GM18870 (cell line): Measurements from ENCODE around the gene OR11A1.
"Not testable (repeated sequence)": the region's sequence is repeated elsewhere in the genome, so short reads cannot be mapped to it uniquely, and the experiment has no call there.

Source experiments
- ATAC-seq: cut with Tn5 transposase; IDR thresholded peaks from one replicate; pipeline ENCODE4 v1.9.1; 2021; ENCODE audit warnings: moderate library complexity; ENCODE audit not compliant: unreplicated experiment

The OR11A1 gene

DNA sequence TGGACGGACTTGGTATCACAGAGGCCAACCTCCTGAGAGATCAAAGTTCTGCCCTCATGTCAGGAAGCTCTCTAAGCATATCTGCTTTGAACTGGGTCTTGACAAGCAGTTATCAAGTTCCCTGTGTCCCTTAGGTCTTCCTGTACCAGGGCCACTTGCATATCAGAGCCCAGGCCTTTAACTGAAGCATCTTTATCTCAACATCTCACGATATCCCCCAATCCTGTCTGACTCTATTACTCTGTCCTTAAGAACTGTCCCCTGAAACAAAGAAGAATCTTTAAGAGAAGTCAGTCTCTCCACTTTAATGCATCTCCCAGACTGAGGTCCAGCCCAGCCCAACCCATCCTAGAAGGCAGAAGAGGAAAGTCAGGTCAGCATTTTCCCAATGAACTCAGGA is 22.7 kb upstream of the OR11A1 start:
- ATAC-seq, result no peak

DNA sequence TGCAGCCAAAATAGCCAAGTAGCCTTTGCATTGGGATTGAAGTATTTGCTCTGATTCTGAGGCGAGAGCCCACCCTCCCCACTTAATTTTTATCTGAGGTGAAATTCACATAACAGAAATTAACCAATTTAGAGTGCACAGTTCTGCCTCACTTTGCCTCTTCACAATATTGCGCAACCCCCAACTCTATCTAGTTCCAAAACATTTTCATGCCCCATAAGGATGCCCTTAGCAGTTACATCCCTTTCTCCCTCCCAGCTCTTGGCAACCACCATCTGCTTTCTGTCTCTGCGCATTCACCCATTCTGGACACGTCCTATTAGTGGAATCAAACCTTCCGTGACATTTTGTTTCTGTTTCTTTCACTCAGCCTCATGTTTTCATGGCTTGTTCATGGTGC is 21.9 kb upstream of the OR11A1 start:
- ATAC-seq, result no peak

DNA sequence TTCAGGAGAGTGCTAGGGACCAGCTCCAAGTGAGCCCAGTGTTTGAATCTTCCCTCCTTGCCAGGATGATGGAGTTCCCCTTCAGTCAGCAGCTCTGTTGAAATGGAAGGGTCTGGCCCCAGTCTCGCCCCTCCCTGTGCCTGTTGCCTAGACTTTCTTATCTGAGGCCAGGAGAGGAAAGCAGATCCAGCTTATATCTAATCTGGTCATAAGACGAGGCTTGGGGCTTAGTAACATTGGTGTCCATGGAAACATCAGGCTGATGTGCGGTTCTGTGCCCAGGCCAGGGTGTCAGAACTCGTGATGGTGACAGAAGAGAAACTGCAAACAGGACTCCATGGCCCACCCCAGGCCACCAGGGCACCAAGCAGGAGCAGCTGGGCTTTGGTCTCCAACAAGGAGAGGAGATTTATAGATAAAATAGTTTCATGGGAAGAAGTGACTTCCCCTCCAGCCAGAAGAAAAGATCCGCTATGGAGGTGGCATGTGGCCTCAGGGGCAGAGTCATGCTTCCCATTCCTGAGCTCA is 21.1 kb upstream of the OR11A1 start:
- no peak for ATAC-seq

DNA sequence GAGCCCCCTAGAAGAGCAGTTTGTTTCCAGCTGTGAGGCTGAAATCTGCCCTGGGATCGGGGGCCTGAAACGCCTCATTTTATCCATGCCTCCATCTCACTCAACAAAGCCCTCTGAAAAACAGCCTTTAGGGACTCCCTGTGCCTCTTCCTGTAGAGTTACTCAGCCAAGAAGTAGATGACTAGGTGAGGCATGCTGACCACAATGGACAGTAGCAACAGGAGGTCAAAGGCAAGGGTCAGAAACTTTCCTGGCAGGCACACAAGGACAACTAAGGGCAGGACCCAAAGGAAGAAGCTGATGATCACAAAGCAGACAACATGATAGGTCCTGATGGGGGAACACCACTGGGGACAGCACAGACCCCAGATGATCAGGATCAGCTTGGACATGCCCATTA is 18.1 kb upstream of the OR11A1 start:
- ATAC-seq, result no peak

DNA sequence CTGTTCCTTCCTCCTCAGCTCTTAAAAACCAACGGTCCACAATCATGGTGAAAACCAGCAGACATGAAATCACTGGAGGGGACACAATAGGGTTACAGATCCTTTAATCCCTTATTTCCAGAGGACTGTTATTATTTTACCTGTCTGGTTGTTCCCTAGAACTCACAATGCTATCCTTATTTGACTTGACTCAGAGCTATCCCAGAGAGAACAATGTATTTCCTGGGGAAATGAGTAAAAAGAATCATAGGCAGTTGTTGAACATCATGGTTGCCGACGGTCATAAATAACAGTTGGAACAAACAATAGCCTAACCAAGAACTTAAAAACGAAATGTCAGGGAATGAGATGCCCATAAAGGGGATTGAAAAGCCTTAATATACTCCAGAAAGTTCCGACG is 9.4 kb upstream of the OR11A1 start:
- ATAC-seq, result no peak

DNA sequence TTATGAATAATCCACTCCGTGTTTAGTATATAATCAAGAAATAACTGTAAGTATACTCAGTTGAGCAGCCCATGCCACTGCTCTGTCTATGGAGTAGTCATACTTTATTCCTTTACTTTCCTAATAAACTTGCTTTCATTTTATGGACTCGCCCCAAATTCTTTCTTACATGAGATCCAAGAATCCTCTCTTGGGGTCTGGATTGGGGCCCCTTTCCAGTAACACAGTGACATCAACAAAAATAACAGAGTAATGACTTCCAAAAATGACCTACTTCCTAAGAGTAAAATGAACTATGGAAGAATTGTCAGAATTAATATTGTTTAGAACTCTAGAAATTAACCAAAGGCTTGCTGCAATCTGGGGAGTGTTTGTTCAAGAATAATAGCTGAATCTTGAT is 8.9 kb upstream of the OR11A1 start:
- ATAC-seq, result no peak

DNA sequence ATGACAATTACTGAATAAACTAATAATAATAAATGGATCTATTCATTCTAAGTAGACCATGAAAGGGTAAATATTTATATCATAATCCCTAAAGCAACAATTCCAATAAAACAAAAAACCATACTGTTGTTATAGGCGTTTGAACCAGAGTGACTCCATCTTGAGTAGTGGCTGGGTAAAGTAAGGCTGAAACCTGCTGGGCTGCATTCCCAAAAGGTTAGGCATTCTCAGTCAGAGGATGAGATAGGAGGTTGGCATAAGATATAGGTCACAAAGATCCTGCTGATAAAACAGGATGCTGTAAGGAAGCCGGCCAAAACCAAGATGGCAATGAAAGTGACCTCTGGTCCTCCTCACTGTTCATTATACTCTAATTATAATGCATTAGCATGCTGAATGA is 8.4 kb upstream of the OR11A1 start:
- no peak for ATAC-seq

DNA sequence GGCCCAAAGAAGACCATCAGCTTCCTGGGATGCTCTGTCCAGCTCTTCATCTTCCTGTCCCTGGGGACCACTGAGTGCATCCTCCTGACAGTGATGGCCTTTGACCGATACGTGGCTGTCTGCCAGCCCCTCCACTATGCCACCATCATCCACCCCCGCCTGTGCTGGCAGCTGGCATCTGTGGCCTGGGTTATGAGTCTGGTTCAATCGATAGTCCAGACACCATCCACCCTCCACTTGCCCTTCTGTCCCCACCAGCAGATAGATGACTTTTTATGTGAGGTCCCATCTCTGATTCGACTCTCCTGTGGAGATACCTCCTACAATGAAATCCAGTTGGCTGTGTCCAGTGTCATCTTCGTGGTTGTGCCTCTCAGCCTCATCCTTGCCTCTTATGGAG is 5.2 kb upstream of the OR11A1 start:
- ATAC-seq, result no peak

DNA sequence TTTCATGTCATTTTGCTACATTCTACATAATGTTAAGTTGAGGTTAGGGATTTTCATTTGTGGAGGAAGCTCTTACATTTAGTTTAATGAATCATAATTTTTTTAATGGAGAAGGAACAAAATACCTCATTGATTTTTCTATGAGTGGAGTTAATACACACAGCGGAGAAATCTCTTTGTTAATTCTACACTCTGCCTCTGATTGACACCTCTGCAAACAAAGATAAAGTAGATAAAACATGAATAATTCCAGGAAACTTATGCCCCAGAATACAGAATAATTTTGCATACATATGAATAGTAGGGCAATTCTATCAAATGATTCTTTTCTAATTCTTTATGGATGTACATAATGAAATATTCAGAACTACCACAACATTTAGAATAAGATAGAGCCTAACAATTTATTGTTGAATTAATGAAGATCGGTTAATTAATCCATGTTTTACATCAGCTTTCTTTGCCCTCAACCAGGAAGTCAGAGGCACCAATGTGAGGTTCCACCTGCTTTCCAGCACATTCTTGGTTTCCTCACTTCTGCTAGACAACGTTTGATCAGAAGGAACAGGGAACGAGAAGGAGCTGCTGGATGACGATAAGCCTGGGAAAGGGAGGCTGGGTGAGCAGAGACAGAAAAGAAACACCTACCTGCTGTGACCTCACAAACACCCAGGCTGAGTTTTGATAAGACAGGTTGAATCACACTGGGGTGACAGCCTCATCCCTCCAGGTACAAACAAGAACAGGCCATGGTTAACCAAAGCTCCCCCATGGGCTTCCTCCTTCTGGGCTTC is 4.3 kb upstream of the OR11A1 start:
- ATAC-seq, result no peak

DNA sequence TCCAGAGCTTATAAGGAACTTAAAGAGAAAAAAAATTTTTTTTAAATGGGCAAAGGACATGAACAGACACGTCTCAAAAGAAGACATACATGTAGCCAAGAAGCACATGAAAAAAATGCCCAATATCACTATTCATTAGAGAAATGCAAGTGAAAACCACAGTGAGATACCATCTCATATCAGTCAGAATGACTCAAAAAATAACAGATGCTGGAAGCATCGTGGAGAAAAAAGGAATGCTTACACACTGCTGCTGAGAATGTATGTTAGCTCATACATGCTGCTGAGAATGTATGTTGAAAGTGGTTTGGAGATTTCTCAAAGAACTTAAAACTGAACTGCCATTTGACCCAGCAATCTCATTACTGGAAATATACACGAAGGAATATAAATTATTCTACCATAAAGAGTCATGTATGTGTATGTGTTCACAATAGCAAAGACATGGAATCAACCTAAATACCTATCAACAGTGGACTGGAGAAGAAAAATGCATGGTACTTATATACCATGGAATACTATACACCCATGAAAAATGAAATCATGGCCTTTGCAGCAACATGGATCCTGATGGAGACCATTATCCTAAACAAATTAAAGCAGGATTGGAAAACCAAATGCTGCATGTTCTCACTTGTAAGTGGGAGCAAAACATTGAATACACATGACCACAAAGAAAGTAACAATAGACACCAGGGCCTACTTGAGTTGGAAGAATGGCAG is 5.2 kb downstream of the OR11A1 start:
- ATAC-seq, result no peak

DNA sequence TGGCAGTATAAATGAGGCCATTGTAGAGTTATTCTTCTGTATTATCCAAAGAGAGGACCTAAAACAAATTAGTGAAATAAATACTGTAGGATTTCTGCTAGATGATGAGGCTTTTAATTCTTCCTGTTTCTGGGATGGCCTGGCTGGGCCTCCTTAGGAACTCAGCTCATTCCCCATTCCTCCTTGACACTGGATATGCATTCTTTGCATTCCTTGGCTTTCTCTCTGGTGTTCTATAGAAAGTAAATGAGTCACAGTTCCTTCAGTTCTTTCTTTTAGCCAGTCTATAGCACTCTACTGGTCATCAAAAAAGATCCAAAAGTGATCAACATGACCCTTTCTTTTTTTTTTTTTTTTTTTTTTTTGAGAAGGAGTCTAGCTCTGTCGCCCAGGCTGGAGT is 9.2 kb downstream of the OR11A1 start:
- ATAC-seq, result no peak

DNA sequence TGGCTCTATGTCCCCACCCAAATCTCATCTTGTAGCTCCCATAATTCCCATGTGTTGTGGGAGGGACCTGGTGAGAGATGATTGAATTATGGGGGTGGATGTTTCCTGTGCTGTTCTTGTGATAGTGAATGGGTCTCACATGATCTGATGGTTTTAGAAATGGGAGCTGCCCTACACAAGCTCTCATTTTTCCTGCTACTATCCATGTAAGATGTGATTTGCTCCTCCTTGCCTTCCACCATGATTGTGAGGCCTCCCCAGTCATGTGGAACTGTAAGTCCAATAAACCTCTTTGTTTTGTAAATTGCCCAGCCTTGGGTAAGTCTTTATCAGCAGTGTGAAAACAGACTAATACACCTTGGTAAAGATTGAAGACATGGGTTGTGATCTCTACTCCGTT is 12.8 kb downstream of the OR11A1 start:
- ATAC-seq, result not testable (repeated sequence)

DNA sequence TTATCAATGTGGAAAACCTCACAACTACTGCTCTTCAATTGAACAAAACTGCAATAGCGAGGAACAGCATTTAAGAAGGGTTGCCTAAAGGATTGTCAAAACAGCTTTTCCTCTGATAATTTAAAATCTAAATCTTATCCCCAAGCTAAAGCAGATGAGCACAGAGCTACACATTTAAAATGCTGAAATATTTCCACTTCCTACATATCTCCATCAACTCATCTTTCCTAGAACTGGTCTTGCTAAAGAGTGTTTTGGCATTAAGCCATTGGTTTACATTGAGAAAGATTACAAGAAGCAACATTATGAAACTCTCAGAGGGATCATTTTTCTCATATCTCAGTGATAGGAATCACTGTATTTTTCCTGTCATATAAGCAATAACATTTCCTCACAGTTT is 14.2 kb downstream of the OR11A1 start:
- no peak for ATAC-seq

DNA sequence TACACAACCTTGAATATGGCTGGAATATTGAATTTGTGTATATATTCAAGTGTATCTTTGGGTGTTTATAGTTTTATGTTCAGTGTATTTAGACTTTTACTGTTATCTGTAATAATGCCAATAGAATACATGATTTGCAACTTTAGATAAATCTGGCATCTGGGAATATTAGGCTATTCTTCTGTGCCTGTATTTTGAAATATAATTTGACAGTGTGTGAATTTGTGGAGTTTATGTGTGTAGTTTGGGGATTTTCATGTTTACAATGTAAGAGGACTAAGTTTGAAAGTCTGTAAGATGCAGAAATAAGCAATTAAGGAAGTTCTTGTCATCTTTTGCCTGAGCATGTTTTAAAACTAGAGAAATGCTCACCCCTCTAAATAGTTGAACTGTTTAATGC is 17.9 kb downstream of the OR11A1 start, which contains the start of gene OR10C1:
OR10C1 (plus strand) TSS at position 301 of the 400 bp plus-strand sequence. CDS start 710 bp downstream, outside the sequence.
- ATAC-seq, result no peak

DNA sequence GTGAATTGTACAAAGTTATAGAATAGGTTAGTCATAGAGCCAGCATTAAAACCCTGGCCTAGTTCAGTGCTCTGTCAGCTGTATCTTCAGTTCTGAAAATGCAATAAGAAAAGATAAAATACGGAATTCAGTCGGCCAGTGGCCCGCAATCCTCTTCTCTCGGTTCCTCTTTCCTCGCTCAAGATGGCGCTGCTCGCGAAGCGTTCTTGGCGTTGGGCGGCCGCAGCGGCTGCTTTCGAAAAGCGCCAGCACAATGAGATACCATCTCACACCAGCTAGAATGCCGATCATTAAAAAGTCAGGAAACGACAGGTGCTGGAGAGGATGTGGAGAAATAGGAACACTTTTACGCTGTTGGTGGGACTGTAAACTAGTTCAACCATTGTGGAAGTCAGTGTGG is 20.1 kb downstream of the OR11A1 start:
- ATAC-seq, result not testable (repeated sequence)

DNA sequence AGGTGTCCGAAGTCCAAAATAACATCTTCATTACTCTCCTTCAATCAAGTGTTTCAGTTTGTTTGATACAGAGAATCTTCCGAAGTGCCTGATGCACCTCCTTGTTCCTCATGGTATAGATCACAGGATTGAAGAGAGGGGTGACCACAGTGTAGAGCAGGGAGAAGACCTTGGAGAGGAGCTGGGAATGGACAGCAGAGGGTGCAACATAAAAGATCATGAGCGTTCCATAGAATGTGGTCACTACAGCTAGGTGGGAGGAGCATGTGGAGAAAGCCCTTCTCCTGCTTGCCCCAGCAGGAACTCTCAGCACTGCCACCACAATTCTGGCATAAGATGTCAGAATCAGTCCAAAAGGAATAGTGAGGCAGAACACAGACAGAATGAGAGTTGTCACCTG is 30.2 kb downstream of the OR11A1 start:
- no peak for ATAC-seq

DNA sequence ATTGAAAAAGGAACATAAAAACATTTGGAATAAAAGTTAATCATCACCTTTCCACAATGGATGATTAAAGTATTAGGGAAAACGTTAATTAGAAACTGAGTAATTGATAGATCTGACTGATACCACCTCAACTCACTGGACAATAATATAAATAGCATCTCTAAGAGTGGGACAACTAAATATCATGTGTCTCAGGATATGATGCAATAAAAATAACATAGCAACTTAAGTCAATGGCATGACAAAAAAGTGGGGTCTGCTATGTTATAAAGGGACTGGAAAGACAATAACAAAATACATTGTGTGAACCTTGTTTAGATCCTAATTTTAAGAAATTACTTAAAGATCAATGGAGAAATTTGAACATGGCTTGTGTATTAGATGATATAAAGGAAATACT is 31.8 kb downstream of the OR11A1 start:
- ATAC-seq, result no peak

DNA sequence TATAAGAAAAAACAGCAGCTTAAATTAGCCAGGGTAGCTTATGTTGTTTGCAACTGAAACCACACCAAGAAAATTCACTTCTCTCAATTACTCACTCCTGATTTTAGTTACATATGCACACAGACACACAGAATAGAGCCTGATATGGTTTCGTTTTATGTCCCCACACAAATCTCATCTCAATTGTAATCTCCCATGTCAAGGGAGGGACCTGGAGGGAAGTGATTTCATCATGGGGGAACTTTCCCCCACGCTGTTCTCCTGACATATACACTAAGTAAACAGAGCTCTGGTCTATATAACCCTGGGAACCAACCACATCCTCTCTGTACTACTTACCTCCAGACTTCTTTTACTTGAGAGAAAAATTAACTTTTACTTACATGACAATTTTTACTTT is 32.3 kb downstream of the OR11A1 start:
- ATAC-seq, result no peak

DNA sequence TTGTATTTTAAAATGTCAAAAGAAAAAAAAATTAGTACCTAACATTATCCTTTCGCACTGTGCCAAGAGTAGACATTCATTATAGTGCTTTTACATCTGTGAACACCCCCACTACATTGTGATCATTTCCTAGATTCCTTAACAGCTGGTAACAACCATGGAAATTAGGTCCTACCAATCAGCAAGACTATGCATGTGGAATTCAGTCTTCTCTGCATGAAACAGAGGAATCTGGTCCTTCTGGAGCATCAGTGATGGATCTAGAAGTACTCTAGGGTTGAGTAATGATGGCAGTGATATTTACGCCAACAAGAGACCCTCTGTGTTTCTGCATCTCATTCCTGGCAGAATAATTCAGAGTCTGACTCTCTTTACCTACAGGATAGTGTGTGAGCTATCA is 32.7 kb downstream of the OR11A1 start:
- no peak for ATAC-seq

DNA sequence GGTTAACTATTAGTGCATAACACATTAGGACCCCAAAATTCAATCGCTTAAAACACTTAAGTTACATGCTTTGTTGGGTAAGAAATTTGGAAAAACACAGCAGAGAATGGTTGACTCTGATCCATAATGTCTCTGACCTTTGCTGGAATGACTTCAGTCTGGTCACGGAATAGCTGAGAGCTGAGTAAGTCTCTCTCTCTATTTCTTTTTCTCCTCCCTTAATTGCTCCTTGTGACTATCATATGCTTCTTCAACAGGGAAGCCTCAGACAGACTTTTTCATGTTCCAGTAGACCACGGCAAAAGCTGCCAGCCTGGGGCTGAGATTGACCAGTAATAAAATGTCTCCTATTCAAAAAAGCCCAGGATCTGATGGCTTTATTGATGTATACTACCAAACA is 37.4 kb downstream of the OR11A1 start:
- no peak for ATAC-seq

DNA sequence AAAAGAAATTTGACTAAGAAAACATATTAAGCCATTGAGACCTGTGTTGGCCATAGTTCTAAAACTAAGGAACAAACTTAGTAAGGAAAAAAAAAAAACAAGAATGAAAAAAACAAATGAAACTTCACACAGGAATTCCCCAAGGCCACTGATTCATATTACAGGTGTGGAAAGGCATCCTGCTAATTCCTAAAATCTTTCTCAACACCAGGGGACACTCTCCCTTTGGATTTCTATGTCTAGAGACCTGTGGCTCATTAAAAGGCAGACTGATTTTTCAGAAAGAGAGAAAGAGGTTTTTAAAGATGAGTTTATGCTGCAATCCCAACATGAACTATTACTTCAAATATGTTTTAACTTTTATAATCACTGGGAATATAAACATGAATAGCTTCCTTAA is 42.3 kb downstream of the OR11A1 start, which contains the start of gene OR12D1:
OR12D1 (plus strand) TSS at position 341 of the 400 bp plus-strand sequence.
- ATAC-seq, result no peak

DNA sequence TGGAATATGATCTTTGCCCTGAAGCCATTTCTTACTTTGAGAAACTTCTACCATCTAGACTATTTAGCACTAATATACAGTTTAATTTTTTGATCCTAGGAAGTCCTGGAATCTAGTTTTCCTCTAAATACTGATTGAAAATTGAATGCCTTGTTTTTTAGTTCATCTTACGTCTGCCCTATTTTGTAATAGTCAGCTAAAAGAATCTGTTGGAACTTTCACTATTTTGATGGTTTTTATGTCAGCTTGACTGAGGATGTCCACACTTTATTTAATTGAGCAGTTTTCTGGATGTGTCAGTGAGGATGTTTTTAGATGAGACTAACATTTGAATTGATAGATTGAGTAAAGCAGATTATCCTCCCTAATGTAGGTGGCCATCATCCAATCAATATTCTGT is 53.1 kb downstream of the OR11A1 start:
- no peak for ATAC-seq
